Activated CD4-positive, alpha-beta T cell treated with anti-CD3 and anti-CD28 coated beads, Interleukin-2, amount 50 U/mL, for 16 hours (primary cell): ENCODE measurements around the gene KBTBD12.
"Not testable (repeated sequence)": the region's sequence is repeated elsewhere in the genome, so short reads cannot be mapped to it uniquely, and the experiment has no call there.

Experiments
- DNase-seq: peaks from one replicate; pipeline ENCODE4 v3.0.0-alpha.2; 2020

KBTBD12 gene

GRCh38 chr3:127905556-127905955 is 9.5 kb upstream of the KBTBD12 start:
- no peak for DNase-seq

DNA sequence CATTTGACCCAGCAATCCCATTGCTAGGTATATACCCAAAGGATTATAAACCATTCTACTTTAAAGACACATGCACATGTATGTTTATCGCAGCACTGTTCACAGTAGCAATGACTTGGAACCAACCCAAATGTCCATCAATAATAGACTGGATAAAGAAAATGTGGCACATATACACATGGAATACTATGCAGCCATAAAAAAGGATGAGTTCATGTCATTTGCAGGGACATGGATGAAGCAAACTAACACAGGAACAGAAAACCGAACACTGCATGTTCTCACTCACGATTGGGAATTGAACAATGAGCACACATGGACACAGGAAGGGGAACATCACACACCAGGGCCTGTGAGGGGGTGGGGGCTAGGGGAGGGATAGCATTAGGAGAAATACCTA is 8.4 kb upstream of the KBTBD12 start:
- not testable (repeated sequence) for DNase-seq

GRCh38 chr3:127908202-127908601 is 6.8 kb upstream of the KBTBD12 start:
- DNase-seq: no peak

GRCh38 chr3:127908951-127909350 is 6.1 kb upstream of the KBTBD12 start:
- DNase-seq: no peak

- no peak for DNase-seq
These were observed 5.4 kb upstream of the KBTBD12 start for GRCh38 chr3:127909646-127910045.

DNA sequence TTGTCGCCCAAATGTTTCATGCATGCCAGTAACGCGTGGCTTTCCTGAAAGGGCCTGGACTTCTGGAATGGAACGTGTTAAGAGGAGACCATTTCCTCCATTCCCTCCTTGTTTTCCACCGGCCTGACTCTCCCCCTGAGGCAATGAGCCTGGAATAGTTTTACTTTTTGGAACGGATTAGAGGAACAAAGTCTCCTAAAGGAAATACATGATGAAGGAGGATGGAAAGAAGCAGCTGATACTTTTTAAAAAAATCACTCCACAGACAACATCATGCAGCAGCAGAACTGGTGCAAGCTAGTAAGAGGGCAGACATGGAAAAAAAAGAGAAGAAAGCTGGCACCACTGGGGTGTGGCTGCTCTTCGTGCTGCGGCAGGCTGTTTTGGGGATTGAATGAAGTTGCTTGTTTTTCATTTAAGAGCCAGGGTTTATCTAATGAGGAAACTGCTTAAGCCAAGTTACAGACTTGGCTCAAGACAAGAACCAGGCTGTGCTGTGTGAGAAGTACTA is 3.6 kb upstream of the KBTBD12 start:
- DNase-seq: no peak

DNA sequence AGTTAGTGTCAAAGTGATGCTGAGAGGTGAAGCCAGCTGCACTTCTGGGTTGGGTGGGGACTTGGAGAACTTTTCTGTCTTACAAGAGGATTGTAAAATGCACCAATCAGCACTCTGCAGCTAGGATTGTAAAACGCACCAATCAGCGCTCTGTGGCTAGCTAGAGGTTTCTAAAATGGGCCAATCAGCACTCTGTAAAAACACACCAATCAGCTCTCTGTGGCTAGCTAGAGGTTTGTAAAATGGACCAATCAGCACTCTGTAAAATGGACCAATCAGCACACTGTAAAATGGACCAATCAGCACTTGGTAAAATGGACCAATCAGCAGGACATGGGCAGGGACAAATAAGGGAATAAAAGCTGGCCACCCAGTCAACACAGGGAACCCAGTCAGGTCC is 1.2 kb upstream of the KBTBD12 start:
- DNase-seq: not testable (repeated sequence)

DNA sequence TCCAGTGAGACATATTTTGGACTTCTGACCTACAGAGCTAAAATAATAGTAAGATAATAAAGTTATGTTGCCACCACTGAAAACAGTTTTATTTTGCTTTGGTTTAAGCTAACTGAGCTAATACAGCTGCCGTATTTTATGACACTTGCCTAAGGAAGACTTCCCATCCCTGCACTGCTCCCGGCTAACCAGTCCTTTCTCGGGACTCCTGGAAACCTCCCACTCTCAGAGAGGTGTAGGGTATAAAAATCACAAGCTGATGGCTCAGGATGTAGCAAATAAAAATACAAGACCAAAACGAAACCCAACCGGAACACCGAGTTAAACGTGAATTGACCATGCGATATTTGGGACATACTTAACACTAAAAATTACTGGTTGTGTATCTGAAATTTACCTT is 448 bp upstream of the KBTBD12 start:
- no peak for DNase-seq

GRCh38 chr3:127915937-127916493 is 983 bp downstream of the KBTBD12 start:
- DNase-seq: no peak

- no peak for DNase-seq
These were observed 5.7 kb downstream of the KBTBD12 start for GRCh38 chr3:127920738-127921137.

DNA sequence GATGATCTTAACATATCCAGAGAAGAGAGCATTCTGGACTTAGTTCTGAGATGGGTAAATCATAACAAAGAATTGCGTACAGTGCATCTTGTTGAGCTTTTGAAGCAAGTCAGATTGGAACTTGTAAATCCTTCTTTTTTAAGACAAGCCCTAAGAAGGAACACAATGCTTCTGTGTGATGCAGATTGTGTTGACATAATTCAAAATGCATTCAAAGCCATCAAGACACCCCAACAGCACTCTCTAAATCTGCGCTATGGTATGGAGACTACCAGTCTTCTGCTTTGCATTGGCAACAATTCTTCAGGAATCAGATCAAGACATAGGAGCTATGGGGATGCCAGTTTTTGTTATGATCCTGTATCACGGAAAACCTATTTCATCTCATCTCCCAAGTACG is 8.6 kb downstream of the KBTBD12 start:
- DNase-seq: no peak

- no peak for DNase-seq
These were observed 10.4 kb downstream of the KBTBD12 start for GRCh38 chr3:127925384-127925783.

DNA sequence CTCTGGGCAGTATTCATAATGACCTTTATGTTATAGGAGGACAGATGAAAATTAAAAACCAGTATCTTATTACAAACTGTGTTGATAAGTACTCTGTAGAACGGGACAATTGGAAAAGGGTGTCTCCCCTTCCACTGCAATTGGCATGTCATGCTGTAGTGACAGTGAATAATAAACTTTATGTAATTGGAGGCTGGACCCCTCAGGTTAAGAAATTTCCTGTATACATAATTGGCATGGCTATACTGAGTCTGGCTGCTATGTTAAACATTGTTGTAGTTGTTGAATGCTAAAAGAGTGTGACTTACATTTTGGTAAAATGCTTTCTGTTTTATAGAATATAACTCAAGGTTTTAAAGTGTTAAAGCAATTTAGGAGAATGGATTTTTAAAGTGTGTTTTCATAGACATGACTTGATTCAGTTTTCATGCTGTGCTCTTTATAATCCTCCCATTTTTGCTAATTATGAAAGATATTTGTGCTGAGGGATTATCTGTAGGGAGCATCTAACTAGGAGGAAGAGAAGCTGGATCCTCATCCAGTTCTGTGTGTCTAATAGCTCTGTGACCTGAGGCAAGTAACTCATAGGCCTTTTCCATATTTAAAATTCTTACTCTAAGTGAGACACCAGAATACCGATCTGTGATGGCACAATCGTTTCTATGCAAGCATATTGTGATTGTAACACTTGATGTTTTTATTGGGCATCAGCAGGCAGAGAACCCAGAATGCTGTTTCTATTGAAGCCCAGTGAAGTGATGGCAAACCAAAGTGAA is 13.0 kb downstream of the KBTBD12 start:
- no peak for DNase-seq

DNA sequence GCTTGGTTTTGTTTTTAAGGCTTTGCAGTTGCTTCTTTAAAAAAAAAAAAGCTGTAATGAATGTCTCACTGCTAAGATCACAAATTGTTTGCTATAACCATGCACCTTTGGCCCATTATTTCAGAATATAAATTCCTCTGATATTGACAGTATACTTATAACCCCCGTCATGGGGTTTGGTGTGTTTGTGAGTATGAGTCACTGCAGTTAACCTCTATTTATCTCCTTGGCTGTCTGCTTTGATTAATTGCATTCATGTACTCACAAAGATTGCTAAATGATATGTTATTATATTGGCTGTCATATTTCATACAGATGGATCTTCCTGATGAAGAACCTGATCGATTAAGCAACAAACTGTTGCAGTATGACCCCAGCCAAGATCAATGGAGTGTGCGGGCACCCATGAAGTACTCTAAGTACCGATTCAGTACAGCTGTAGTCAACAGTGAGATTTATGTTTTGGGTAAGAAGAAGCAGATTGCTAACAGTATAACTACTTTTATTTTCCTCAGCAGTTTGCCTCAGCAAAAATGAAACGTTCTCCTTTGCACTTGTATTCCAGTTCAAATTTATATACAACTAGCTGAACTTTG is 14.9 kb downstream of the KBTBD12 start:
- DNase-seq: no peak

- DNase-seq: no peak
These were observed 18.4 kb downstream of the KBTBD12 start for GRCh38 chr3:127933396-127933795.

DNA sequence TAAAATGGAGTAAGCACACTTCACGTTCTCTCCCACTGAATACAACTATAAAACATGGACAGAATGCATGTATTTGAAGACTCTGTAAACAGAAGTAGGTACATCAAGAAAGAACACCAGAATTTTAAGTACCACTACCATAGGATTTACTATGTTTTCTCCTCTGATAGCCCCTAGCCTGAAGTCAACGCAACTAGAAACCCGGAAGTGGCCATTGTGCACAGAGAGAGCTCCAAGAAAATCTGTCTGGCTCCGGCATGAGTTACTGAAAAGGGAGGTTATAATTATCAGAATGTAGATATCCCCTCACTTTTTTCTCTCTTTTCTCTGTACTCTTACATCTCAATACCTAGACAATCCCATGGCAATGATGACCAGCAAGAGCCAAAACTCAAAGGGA is 23.8 kb downstream of the KBTBD12 start:
- no peak for DNase-seq

- DNase-seq: no peak
These were observed 25.1 kb downstream of the KBTBD12 start for GRCh38 chr3:127940116-127940515.

- no peak for DNase-seq
These were observed 27.6 kb downstream of the KBTBD12 start for GRCh38 chr3:127942613-127943012.

GRCh38 chr3:127948211-127948610 is 33.2 kb downstream of the KBTBD12 start:
- DNase-seq: no peak

DNA sequence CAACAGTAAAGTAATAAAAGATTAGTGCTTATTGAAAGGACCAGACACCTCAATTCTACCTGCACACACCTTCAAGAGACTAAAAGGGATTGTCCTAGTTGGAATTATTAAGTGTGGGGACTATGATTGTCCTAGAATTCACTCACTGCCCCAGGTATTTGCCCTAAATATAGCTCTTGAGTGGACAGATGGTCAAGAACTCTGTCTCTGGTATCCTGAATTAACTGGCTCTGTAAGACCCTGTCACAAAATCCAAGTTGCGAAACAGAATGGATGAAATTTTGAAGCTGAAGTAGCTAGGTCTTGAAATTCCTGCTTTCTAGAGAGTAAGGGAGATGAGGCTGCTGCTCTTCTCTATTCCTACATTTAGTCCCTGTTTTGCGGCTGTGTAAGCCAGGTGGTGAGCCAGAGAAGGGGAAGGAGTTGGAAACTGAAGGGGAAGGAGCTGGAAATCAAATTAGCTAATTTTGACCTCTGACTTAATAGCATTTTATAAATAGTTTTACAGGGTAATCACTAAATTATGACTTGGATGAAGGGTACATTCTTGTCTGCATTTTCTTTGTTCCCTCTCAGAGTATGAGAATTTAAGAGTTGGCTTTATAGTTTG is 34.5 kb downstream of the KBTBD12 start:
- no peak for DNase-seq

GRCh38 chr3:127951276-127951675 is 36.2 kb downstream of the KBTBD12 start:
- DNase-seq: no peak

GRCh38 chr3:127953091-127954035 is 38.3 kb downstream of the KBTBD12 start:
- no peak for DNase-seq

GRCh38 chr3:127954640-127955039 is 39.6 kb downstream of the KBTBD12 start:
- no peak for DNase-seq
